ENCODE measurements around the gene GPR62.

Gene GPR62

DNA sequence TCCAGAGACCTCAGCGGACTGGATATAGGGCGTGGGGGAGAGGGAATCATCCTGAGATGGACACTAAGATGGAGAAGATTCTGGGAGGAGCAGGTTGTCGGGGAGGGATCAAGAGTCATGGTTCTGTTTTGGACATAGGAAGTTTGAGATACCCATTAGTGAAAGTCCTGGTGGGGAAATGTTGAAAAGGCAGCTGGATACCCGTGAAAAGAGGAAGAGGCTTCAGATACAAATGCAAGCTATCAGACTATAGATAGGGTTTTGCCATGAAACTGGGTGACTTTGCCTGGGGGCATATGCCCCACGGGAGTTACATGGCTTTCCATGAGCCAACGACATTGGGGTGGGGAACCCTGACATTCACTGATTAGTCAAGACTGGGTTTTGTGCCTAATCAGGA is 1.1 kb upstream of the GPR62 start:
- TF ChIP-seq, protein P1, sequence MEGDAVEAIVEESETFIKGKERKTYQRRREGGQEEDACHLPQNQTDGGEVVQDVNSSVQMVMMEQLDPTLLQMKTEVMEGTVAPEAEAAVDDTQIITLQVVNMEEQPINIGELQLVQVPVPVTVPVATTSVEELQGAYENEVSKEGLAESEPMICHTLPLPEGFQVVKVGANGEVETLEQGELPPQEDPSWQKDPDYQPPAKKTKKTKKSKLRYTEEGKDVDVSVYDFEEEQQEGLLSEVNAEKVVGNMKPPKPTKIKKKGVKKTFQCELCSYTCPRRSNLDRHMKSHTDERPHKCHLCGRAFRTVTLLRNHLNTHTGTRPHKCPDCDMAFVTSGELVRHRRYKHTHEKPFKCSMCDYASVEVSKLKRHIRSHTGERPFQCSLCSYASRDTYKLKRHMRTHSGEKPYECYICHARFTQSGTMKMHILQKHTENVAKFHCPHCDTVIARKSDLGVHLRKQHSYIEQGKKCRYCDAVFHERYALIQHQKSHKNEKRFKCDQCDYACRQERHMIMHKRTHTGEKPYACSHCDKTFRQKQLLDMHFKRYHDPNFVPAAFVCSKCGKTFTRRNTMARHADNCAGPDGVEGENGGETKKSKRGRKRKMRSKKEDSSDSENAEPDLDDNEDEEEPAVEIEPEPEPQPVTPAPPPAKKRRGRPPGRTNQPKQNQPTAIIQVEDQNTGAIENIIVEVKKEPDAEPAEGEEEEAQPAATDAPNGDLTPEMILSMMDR (IDR thresholded peaks at IDR 0.05; ENCODE audit: low read depth, low read length) = no peak
- H3K4me3 ChIP-seq (ENCODE audit: low read depth, low read length) = no peak overlapping the region

DNA sequence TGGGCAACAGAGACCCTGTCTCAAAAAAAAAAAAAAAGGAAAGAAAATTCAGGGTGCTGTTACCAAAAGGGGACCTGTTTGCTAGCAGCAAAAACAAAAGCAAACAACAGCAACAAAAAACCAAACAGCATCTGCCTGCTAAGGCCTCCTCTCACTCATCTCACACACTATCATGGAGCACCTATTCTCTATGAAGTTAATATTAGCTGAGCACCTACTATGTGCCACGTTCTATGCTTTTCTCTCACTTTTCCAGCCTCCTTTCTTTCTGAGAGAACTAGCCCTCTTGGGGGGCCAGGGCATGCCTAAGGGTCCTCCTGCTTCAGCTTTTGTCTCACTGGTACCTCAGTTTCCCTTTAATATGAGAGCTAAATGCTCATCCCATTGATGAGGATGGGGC is 468 bp upstream of the GPR62 start:
- no peak overlapping the region for H3K4me3 ChIP-seq (ENCODE audit: low read depth, low read length)
- TF ChIP-seq, protein P1 (IDR thresholded peaks at IDR 0.05; ENCODE audit: low read depth, low read length) = no peak

DNA sequence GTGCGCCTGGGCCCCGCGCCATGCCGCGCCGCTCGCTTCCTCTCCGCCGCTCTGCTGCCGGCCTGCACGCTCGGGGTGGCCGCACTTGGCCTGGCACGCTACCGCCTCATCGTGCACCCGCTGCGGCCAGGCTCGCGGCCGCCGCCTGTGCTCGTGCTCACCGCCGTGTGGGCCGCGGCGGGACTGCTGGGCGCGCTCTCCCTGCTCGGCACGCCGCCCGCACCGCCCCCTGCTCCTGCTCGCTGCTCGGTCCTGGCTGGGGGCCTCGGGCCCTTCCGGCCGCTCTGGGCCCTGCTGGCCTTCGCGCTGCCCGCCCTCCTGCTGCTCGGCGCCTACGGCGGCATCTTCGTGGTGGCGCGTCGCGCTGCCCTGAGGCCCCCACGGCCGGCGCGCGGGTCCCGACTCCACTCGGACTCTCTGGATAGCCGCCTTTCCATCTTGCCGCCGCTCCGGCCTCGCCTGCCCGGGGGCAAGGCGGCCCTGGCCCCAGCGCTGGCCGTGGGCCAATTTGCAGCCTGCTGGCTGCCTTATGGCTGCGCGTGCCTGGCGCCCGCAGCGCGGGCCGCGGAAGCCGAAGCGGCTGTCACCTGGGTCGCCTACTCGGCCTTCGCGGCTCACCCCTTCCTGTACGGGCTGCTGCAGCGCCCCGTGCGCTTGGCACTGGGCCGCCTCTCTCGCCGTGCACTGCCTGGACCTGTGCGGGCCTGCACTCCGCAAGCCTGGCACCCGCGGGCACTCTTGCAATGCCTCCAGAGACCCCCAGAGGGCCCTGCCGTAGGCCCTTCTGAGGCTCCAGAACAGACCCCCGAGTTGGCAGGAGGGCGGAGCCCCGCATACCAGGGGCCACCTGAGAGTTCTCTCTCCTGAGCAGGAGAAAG is 951 bp downstream of the GPR62 start:
- TF ChIP-seq, protein P1 (IDR thresholded peaks at IDR 0.05; ENCODE audit: low read depth, low read length) = peak; percentile 27; the same call in 1 of the 2 replicates
- H3K4me3 ChIP-seq (ENCODE audit: low read depth, low read length) = no peak overlapping the region

DNA sequence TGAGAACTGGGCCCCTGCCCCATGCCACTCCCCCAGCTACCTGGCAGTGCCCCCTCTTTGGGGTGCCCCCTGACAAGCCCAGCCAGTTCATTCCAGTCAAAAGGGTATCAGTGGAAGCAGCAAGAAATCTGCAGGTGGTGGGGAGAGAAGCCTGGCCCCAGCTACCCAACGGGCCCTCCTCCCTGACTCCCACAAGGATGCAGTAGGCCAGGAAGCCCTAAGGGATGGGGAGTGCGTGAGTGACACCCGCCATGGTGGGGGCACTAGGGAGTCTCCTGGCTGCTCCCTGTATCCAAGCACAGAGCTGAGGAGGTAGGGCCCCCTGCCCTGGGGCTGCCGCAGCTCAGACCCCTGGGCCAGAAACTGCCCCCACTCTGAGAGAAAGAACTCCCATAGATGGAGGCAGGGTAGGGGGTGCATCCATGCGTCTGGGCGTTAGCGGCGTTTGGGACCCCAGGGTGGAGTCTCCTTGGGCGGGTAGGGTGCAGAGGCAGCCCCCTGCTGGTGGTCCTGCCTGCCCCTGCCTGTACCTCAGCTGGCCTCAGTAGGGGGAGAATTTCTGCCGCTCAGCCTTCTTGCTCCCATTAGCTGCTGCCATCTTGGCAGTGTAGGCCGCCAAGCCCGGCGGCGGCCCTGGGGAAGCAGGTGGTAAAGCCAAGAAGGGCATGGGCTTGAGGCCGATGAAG is 2.5 kb downstream of the GPR62 start:
- H3K4me3 ChIP-seq (ENCODE audit: low read depth, low read length) = no peak overlapping the region
- TF ChIP-seq, protein P1 (IDR thresholded peaks at IDR 0.05; ENCODE audit: low read depth, low read length) = no peak

DNA sequence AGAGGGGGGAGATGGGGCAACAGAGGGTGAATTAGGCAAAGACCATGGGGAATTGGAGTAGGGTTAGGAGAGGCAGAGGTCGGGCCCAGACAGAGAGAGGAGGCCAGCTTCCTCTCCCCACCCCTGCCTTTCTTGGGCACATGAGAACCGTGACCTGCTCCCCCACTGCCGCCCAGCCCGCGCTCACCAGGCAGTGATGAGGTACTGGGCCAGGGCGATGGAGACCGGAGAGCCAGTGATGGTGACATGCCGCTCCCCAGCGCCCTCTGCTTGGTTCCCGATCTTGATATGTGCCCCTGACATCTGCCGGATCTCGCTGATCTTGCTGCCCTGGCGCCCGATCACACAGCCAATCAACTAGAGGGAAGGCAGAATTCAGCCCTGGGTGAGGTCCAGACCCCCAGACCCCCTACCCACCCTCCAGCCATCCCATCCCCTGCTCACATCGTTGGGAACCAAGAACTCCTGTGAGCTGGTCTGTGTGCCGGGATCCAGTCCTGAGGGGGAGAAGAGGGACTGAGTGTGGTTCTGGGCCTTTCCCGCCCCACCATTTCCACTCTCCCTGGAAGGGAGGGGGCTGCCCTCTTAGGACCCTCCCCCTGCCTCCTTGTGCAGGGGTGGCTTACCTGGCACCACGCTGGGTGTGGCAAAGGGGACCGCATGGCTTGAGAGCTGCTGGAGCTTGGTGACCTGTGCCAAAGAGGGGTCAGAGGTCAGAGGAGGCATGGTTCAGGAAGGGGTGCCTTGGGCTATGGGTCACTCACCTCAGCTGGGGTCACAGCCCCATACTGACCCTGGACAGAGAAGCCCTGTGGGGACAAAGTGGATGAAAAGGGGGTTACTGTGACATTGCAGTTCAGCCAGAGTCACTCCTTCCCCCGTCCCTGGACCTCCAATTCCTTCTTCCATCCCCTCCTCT is 3.7 kb downstream of the GPR62 start:
- no peak overlapping the region for H3K4me3 ChIP-seq (ENCODE audit: low read depth, low read length)
- TF ChIP-seq, protein P1 (IDR thresholded peaks at IDR 0.05; ENCODE audit: low read depth, low read length) = no peak

DNA sequence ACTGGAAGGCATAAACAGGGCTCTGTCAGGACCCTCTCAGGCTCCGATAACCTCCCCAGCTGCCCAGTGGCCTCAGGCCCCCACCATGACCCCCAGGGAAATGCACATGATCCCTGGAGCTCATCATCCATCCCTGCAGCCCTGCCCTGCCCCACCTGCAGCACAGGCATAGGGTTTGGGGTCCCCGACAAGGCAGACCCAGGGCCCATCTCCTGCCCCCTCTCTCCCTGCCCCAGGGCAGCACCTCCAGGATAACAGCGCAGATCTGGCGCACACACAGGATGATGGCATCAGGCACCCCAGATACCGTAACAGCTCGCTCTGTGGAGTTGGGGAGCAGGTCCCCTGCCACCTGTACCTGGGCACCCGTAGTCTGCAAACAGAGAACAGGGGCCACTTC is 4.5 kb downstream of the GPR62 start:
- TF ChIP-seq, protein P1 (IDR thresholded peaks at IDR 0.05; ENCODE audit: low read depth, low read length) = no peak
- no peak overlapping the region for H3K4me3 ChIP-seq (ENCODE audit: low read depth, low read length)
